Activated CD4-positive, alpha-beta T cell treated with anti-CD3 and anti-CD28 coated beads, Interleukin-2, amount 50 U/mL, for 24 hours (primary cell): ENCODE measurements around the gene GMEB2.
"Not testable (repeated sequence)": the region's sequence is repeated elsewhere in the genome, so short reads cannot be mapped to it uniquely, and the experiment has no call there.

ENCODE experiments used
- DNase-seq, 2 donors: peaks; one replicate each; pipeline ENCODE4 v3.0.0-alpha.2; 2020; ENCODE audit warnings: low read depth in 1 of 2, low spot score in 1 of 2

Gene GMEB2, protein sequence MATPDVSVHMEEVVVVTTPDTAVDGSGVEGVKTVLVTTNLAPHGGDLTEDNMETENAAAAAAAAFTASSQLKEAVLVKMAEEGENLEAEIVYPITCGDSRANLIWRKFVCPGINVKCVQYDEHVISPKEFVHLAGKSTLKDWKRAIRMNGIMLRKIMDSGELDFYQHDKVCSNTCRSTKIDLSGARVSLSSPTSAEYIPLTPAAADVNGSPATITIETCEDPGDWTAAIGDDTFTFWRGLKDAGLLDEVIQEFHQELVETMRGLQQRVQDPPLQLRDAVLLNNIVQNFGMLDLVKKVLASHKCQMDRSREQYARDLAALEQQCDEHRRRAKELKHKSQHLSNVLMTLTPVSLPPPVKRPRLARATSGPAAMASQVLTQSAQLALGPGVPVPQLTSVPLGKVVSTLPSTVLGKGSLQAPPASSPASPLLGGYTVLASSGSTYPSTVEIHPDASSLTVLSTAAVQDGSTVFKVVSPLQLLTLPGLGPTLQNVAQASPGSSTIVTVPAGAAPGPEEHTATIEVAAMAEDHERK

DNA sequence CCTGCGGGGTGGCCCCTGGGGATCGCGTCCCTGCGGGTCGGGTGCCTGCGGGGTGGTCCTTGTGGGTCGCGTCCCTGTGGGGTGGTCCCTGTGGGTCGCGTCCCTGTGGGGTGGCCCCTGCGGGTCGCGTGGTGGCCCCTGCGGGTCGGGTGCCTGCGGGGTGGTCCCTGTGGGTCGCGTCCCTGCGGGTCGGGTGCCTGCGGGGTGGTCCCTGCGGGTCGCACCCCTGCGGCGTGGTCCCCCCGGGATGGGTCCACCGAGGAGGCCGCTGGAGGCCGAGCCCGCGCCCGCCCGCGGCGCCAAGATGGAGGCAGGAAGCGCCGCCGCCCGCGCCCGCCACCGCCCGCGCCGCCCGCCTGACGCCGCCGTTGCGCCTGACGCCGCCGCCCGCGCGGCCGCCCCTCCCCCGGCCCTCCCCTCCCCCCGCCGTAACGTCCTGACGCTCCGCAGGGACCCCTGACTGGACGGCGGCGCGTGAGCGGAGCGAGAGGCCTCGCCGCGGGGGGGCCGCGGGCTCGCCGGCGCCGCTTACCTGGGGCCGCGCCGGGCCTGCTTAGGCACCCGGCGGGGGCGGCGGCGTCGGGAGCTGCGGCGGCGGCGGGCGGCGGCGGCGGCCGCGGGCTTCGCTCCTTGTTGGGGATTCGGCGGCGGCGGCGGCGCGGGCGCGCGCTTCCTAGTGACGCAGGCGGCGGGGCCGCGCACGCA is at the start of gene GMEB2:
TSS of gene GMEB2 (minus strand) at position 678 of the 705 bp plus-strand sequence. CDS start 7,704 bp downstream, outside the sequence.
- peak in 1 of 2 donors; percentile 57 for DNase-seq

DNA sequence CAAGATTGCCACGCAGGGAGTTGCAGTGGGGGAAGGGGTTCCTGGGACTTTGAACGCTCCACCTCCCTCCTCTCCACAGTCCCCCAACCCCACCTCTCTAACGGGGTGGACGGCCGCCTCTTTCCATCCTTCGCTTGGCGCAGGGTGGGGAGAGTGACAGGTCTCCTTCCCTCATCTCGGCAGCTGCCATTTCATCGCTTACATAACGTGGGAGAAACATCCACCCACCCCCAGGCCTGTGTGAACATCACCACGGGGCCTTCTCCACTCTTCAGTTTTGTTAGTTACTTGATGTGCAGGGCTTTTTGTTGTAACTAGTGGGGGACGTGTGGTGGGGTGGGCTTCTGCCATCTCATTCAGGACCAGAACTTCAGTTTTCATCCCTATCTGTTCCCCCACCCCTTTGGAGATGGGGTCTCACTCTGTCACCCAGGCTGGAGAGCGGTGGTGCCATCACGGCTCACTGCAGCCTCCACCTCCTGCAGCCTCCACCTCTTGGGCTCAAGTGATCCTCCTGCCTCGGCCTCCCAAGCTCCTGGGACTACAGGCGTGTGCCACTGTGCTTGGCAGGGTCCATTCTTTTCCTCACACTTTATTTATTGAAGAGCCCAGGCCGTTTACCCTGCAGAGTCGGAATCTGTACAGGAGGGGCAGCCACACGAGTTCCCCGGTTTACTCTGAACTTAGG is 48.9 kb upstream of the GMEB2 start:
- DNase-seq, result no peak

DNA sequence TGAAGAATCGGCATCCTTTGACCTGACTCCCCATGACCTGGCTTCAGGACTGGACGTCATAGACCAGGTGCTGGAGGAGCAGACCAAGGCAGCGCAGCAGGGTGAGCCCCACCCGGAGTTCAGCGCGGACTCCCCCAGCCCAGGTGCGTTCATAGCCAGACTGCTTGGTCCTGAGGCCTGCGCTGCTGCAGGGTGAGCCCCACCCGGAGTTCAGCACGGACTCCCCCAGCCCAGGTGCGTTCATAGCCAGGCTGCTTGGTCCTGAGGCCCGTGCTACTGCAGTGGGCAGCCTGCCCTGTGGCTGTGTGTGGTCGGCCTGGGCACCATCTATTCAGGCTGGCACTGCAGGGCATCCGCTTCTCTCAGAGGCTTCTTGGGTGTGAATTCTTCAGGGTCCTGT is 47.0 kb upstream of the GMEB2 start:
- no peak for DNase-seq

DNA sequence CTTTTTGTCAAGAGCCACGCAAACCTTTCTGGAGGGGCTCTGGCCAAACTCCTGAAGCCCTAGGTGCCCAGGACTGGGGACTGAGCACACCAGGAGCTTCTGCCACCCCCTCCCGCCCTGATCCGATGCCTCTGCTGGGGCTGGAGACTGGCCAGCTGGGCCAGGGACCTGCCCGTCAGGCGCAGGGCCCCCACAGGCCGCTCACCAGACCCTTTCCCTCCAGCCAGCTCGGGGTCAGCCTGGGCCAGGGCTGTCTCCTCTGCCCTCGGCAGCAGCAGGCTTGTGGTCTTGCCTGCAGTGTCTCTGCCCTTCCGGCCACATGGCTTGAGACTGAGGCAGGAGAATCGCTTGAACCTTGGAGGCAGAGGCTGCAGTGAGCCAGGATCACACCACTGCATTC is 45.8 kb upstream of the GMEB2 start:
- no peak for DNase-seq

DNA sequence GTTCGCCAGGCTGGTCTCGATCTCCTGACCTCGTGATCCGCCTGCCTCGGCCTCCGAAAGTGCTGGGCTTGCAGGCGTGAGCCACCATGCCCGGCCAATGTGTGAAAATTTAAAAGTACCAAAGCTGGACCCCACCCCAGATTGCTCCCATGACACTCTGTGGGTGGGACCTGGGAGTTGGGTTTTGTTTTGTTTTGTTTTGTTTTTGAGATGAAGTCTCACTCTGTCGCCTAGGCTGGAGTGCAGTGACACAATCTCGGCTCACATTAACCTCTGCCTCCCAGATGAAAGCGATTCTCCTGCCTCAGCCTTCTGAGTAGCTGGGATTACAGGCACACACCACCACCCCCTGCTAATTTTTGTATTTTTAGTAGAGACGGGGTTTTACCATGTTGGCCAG is 44.8 kb upstream of the GMEB2 start:
- DNase-seq, result not testable (repeated sequence)

DNA sequence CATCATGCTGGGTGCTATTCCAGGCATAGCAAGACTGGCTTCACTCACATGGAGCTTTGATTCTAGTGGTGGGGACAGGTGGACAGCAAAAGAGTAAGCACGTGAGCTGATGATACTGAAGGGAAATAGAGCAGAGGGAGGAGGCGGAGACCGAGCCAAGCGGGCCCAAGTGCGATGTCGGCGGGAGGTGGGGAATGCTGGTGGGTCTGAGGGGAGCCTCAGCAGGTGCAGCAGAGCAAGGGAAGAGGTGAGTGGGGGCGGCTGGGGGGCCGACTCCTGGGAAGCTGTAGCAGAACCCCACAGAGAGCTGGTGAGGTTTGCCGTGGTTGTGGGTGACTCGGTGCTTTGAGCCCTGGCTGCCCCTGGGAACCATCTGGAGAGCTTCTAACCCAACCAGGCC is 41.5 kb upstream of the GMEB2 start:
- DNase-seq, result no peak

DNA sequence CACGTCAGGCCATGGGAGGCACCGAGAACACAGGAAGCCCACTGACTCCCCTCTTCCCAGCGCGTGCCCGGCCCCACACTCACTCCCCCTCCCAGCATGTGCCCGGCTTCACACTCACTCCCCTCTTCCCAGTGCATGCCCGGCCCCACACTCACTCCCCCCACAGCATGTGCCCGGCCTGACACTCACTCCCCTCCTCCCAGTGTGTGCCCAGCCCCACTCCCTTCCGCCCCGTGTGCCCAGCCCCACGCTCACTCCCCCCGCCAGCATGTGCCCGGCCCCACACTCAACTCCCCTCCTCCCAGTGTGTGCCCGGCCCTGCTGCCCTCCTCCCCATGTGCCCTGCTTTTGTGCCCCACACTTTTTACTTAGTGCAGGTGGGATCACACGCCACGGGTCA is 41.0 kb upstream of the GMEB2 start:
- DNase-seq, result no peak

DNA sequence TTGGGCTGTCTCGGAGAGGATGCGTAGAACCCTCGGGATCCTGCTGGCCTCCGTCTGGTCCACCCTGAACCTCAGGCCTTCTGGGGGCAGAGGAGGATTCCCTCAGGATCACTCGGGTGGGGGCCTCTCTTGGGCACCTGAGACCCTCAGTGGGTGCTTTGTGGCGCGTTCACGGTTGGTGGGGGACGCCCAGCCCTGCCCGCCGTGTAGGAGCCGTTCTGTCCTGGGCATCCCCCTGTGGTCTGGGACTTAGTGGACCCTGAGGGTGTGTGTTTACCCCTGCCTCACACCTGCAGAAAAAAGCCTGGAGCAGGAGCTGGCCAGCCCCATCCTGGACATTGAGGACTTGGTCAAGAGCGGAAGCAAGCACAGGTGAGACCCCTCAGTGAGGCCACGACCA is 38.8 kb upstream of the GMEB2 start:
- no peak for DNase-seq

DNA sequence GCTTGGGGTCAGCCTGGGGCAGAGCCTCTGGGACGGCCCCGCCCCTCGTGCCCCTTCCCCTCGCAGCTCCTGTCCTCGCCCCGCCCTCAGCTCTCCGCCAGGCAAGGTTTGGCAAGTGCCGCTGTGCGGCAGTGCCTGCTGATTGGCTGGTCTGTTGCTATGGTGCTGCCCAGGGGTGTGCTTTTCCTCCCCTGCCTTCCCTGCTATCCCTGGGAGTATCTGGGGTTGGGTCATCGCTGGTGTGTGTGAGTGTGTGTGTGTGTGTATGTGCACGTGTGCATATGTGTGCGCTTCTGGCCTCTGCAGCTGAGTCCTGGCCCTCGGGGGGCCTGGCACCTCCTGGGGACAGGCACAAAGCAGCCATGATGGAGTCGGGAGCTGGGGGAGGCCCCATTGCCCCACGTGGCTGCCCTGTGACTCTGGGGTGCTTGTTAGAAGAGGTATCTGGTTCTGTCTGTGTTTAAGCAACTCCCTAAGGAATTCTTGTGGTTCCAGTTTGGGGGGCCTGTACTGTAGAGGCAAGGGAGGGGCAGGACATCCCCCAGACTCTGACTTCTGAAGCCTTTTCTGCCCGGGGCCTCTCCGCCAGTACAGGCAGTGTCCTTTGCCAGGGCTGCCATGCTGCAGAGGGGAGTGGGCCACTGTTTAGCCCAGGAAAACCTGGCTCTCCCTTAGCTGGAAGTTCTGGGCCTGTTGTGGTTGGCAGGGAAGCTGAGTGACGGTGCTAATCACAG is 38.1 kb upstream of the GMEB2 start:
- no peak for DNase-seq

DNA sequence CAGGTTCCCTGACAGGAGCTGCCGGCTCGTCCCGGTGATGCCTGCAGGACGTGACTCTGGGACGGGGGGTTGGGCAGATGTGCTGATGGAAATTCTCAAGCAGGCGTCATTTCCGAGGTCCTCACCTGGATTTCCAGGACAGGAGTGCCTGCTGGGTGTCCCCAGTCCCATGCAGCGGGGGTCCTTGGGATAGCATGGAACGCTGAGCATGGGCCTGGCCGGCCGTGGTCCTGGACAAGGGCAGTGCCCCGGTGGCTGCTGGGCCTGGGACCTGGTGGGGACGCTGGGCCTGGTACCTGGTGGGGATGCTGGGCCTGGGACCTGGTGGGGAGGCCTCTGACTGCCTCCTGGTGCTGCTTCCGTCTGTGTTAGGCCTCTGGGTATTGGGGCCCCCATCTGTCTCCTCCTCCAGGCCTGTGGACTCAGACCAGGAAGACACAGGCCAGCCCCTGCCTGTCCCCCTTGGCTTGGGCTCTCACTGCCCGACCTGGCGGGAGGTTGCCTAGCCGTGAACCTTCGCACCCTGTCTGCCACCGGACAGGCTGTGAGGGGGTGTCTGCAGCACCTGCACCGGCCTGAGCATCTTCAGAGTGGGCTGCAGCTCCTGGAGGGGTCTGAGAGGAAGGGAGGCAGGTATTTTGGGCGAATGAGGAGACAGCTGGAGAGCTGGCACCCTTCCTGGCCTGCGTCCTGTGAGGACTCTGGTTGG is 37.4 kb upstream of the GMEB2 start:
- no peak for DNase-seq

DNA sequence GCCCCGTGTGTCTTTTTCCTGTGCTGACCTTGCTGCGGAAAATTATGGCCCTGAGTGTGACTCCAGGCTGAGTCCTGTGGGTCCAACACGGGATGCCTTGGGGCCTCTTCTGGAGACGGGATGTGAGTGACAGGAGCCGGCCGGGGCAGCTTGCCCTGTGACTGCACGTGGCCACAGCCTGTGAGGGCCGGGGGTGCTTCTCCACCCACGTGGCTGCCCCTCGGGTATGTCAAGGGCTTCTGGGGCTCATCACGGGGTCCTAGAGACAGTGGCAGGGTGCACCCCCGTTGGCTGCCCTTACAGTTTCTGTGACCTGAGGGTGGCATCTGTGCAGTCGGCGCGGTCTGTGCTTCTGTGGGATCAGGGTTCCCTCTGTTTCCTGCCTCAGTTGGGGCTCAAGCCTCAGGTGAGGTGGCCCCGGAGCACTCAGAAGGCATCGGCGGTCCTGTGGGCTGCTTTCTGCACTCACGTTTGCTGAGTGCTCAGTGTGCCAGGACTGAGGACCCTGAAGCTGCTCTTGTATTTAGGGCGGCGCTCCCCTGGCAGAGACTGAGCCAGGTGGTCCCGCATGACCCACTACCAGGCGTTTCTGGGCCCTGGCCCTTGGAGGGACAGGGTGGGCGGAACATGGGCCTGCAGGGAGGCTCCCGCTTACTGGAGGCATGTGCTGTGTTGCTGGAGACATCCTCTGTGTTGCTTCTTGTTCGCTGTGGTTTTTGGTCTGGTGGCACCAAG is 36.6 kb upstream of the GMEB2 start:
- DNase-seq, result no peak

DNA sequence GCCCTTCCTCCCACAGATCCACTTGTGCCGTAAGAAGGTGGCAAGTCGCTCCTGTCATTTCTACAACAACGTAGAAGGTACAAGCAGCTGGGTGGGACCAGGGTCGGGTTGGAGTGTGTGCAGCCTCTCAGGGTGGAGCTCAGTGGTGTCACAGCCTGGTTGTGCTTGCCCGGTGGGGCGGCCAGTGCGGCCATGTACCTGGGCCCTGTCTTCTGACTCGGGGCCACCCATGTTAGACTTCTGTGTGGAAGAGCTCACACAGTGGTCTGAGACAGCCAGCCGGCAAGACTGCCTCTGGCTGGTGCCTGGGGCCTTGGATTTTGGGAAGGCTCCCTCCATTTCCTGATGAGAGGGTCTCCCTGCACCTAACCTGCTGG is 35.9 kb upstream of the GMEB2 start:
- DNase-seq, result no peak

DNA sequence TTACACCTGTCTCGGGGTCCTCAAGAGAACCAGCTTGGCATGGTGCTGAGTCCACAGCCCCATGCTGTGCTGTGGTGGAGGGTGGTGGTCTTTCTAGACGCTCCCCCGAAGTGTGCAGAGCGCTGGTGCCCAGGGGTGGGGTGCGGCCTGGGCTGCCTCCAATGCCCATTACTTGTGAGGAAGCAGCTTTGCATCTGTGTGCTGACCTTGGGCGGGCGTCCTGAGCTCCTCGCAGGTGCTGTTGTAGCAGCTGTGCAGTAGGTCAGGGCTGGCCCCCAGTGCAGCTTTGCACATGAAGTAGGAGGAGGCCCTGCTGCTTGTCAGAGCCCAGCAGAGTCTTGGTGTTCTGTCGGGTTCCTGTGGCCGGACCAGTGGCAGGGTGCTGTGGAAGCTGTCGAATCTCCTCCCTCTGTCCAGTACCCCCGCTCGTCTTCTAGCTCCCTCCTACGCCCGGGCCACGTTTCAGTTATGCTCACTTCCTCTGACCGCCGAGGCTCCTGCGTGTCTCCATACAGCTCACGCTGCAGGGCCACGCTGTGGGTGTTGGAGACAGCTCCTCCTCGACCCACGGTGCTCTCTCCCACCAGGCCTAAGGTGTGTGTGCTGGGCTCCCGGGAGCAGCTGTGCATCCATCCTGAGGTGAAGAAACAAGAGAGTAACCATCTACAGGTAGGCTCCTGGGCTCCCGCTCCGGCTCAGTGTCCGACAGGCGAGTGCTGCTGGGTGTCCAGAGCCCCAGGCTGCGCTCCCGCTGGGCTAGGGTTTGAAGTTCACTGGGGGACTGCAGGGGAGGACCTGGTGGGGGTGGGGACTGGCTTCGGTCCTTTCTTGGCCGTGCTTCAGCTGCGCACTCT is 35.3 kb upstream of the GMEB2 start:
- DNase-seq, result no peak

DNA sequence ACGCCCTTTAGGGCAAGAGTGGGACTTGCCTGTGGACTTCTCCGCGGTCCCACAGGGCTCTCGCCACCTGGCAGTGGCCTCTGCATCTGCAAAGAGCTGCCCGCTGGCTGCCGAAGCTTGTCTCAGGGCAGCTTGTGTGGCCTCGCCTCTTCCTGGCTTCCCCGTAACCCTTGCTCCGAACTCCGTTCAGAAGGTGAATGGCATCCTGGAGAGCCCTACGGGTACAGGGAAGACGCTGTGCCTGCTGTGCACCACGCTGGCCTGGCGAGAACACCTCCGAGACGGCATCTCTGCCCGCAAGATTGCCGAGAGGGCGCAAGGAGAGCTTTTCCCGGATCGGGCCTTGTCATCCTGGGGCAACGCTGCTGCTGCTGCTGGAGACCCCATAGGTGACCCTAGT is 34.2 kb upstream of the GMEB2 start:
- DNase-seq, result no peak

DNA sequence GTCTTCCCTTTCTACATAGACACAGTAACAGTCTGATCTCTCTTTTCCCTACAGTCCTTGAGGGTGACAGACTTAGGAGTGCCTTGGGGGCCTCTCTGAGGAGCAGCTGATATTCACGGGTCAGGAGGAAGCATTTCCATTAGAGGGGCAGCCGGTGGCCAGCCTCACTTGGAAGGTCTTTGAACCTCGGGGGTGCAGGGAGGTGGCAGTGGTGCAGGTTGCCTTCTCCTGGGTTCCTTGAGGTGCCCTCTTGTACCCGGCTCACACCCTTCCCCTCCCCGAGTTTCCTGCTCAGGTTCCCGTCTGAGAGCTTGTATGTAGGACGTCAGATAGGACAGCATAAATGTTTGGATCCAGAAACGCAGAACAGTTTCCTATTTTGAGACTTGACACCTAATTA is 33.7 kb upstream of the GMEB2 start:
- no peak for DNase-seq

DNA sequence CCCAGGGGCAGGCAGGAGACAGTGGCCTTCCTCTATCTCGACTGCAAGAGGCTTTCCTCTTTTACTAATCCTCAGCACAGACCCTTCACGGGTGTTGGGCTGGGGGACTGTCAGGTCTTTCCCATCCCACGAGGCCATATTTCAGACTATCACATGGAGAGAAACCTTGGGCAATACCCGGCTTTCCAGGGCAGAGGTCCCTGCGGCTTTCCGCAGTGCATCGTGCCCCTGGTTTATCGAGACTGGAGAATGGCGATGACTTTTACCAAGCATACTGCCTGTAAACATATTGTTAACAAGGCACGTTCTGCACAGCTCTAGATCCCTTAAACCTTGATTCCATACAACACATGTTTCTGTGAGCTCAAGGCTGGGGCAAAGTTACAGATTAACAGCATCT is 33.3 kb upstream of the GMEB2 start:
- not testable (repeated sequence) for DNase-seq

DNA sequence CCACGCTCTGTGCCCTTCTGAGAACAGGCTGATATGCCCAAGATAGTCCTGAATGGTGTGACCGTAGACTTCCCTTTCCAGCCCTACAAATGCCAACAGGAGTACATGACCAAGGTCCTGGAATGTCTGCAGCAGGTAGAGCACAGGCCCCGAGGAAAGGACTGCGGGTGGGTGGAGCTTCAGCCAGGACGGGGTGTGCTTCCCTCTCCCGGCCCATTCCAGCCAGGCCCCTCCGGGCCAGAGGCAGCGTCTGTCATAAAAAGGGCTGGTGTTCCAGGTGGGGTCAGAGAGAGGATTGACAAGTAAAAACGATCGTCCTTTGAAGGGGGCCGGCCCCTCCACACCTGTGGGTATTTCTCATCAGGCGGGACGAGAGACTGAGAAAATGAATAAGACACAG is 32.5 kb upstream of the GMEB2 start:
- no peak for DNase-seq

DNA sequence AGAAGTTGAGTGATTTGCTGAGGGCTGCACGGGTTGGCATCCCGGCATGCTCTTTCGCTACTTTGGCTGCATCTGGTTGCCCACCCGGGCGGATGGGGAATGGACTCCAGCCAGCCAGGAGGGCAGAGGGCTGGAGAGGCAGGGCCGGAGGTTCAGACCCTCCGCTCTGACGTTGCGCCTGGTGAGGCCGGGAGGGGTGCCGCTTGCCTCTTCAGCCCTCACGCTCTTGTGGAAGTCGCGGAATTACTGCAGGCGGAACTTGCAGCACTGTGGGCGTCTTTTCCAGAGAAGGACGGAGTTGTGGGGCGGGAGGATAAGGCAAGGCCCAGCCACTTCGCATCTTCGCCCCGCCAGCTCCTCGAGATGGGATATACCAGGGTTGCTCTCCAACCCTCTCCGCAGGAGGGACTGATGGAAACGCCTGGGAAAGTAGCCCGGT is 31.9 kb upstream of the GMEB2 start:
- no peak for DNase-seq
